ENCODE data around the gene DYRK1A.
A peak's percentile ranks its signal among the peaks of the same experiment; 100 is the strongest.

Gene DYRK1A

GRCh38 chr21:37383784-37384311 is 17.3 kb downstream of the DYRK1A start:
- H3K9me3 ChIP-seq (ENCODE audit: insufficient read depth, low read depth, low read length) = no peaks in the 10 kb centered on the region; the same call in 1 of the 2 replicates
- 0 out of 2 replicates have a peak, but pooled peaks cover 2% of the 10 kb centered on the region for H3F3A ChIP-seq (ENCODE audit: low read depth)
- no peaks in the 10 kb centered on the region for H3K27me3 ChIP-seq (ENCODE audit: insufficient read depth, low read length, poor library complexity, severe bottlenecking)
- no peak overlapping the region for H3K4me3 ChIP-seq (ENCODE audit: low read length, poor library complexity, severe bottlenecking)
- no peaks in the 10 kb centered on the region for H3K9me2 ChIP-seq (replicated peaks; ENCODE audit: low read depth, low read length)
- TF ChIP-seq CTCF (conservative IDR thresholded peaks at IDR 0.05; ENCODE audit: low read length) = no peak
- TF ChIP-seq EZH2phosphoT487 (IDR thresholded peaks at IDR 0.05; ENCODE audit: borderline replicate concordance) = no peak
- peaks cover 7% of the 10 kb centered on the region; the same call in 1 of the 2 replicates for H3K36me3 ChIP-seq (ENCODE audit: insufficient read depth, low read length)
- H4K20me1 ChIP-seq (ENCODE audit: insufficient read depth, low read length, poor library complexity, severe bottlenecking) = peaks cover 99% of the 10 kb centered on the region
- H3K4me2 ChIP-seq (ENCODE audit: low read depth, low read length, poor library complexity, severe bottlenecking) = peak overlapping the region; percentile 53
- H3K79me2 ChIP-seq (ENCODE audit: insufficient read depth, low read length) = peaks cover 100% of the 10 kb centered on the region
- no peak overlapping the region for H3K9ac ChIP-seq (ENCODE audit: low read depth, low read length, poor library complexity, severe bottlenecking)
- no peak overlapping the region for H2AFZ ChIP-seq (ENCODE audit: low read length)
- H3K4me1 ChIP-seq (ENCODE audit: insufficient read depth, low read length, poor library complexity, severe bottlenecking) = peaks cover 72% of the 10 kb centered on the region

GRCh38 chr21:37384416-37384815 is 17.8 kb downstream of the DYRK1A start:
- Histone ChIP-seq H3K9ac (ENCODE audit: low read depth, low read length, poor library complexity, severe bottlenecking) (no peak overlapping the region), H3K9me3 (ENCODE audit: insufficient read depth, low read depth, low read length) (no peaks in the 10 kb centered on the region; the same call in 1 of the 2 replicates), H3K4me1 (ENCODE audit: insufficient read depth, low read length, poor library complexity, severe bottlenecking) (peaks cover 69% of the 10 kb centered on the region), H3K4me3 (ENCODE audit: low read length, poor library complexity, severe bottlenecking) (no peak overlapping the region), H3K79me2 (ENCODE audit: insufficient read depth, low read length) (peaks cover 100% of the 10 kb centered on the region), H3K36me3 (ENCODE audit: insufficient read depth, low read length) (peaks cover 7% of the 10 kb centered on the region; the same call in 1 of the 2 replicates), H3K4me2 (ENCODE audit: low read depth, low read length, poor library complexity, severe bottlenecking) (peak overlapping the region; percentile 25), H4K20me1 (ENCODE audit: insufficient read depth, low read length, poor library complexity, severe bottlenecking) (peaks cover 99% of the 10 kb centered on the region), H3K27me3 (ENCODE audit: insufficient read depth, low read length, poor library complexity, severe bottlenecking) (no peaks in the 10 kb centered on the region), H3K9me2 (replicated peaks; ENCODE audit: low read depth, low read length) (no peaks in the 10 kb centered on the region), H2AFZ (ENCODE audit: low read length) (no peak overlapping the region), H3F3A (ENCODE audit: low read depth) (no peaks in the 10 kb centered on the region)
- TF ChIP-seq EZH2phosphoT487 (IDR thresholded peaks at IDR 0.05; ENCODE audit: borderline replicate concordance) (no peak), CTCF (conservative IDR thresholded peaks at IDR 0.05; ENCODE audit: low read length) (no peak)

GRCh38 chr21:37385179-37385765 is 18.7 kb downstream of the DYRK1A start:
- H4K20me1 ChIP-seq (ENCODE audit: insufficient read depth, low read length, poor library complexity, severe bottlenecking) = peaks cover 99% of the 10 kb centered on the region
- H3F3A ChIP-seq (ENCODE audit: low read depth) = no peaks in the 10 kb centered on the region
- H3K4me3 ChIP-seq (ENCODE audit: low read length, poor library complexity, severe bottlenecking) = no peak overlapping the region
- no peak for TF ChIP-seq EZH2phosphoT487 (IDR thresholded peaks at IDR 0.05; ENCODE audit: borderline replicate concordance)
- TF ChIP-seq CTCF (conservative IDR thresholded peaks at IDR 0.05; ENCODE audit: low read length) = no peak
- peaks cover 68% of the 10 kb centered on the region for H3K4me1 ChIP-seq (ENCODE audit: insufficient read depth, low read length, poor library complexity, severe bottlenecking)
- H3K9ac ChIP-seq (ENCODE audit: low read depth, low read length, poor library complexity, severe bottlenecking) = no peak overlapping the region
- peaks cover 7% of the 10 kb centered on the region; the same call in 1 of the 2 replicates for H3K36me3 ChIP-seq (ENCODE audit: insufficient read depth, low read length)
- peaks cover 100% of the 10 kb centered on the region for H3K79me2 ChIP-seq (ENCODE audit: insufficient read depth, low read length)
- no peaks in the 10 kb centered on the region; the same call in 1 of the 2 replicates for H3K9me3 ChIP-seq (ENCODE audit: insufficient read depth, low read depth, low read length)
- H3K4me2 ChIP-seq (ENCODE audit: low read depth, low read length, poor library complexity, severe bottlenecking) = peak overlapping the region; percentile 25
- no peak overlapping the region for H2AFZ ChIP-seq (ENCODE audit: low read length)
- no peaks in the 10 kb centered on the region for H3K9me2 ChIP-seq (replicated peaks; ENCODE audit: low read depth, low read length)
- H3K27me3 ChIP-seq (ENCODE audit: insufficient read depth, low read length, poor library complexity, severe bottlenecking) = no peaks in the 10 kb centered on the region
